NCI-H774 (cell line): Measurements from ENCODE around the gene LIPM.

Experiments
- DNase-seq: peaks from one replicate; lab custom pipeline; 2025; lab: John Stamatoyannopoulos, UW

Gene LIPM

DNA sequence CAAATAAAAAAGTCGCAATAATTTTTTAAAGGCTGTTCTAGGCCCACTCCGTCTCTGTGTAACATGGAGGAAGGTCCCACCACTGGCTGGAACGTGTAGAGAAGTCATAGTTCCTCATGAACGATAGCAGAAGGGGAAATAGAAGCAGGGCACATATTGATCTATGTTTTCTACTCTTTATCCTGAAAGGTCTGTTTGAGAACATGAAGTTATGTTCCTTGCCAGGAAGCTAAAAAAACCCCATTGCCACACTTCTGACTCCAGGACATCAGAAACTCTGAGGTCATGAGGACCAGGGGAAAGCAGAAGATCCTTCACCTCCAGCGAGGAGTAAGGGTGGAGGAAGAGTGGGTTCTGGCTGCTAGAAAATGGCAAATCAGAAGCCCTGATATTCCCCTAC lies 38.4 kb downstream of the LIPM start:
- DNase-seq, result no peak

DNA sequence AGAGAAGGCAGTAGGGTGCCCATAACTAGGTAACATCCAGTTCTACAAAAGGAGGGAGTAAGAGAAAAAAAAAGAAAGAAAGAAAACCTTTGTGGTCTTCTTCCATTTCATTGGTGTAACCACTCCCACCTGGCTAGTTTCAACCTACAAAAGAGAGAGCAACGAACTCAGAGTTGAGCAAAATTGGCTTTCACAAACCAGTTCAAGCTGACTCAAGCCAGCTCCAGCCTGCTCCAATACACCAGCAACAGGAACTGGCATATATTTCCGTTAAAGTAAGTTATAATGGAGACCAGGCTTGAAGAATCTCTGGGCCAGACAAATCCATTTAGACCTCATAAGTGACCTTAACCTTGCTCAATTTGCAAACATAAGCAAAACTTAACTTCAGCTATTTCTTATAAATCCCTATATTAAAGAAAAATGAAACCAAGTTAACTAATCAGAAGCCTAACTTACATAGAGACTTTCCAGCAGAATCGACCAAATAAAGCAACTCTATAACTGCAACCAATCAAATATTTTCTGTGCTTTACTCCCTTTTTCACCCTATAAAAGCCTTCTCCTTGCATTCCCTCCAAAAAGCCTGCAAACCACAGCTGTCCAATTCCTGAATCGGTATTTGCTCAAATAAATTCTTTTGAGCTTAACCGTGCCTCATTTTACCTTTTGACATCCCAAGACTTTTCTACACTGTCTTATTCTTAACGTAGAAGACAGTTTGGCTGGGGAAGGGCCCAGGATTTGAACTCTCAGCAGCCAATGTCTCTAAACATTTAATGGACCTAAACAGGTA lies 39.0 kb downstream of the LIPM start:
- DNase-seq, result no peak

DNA sequence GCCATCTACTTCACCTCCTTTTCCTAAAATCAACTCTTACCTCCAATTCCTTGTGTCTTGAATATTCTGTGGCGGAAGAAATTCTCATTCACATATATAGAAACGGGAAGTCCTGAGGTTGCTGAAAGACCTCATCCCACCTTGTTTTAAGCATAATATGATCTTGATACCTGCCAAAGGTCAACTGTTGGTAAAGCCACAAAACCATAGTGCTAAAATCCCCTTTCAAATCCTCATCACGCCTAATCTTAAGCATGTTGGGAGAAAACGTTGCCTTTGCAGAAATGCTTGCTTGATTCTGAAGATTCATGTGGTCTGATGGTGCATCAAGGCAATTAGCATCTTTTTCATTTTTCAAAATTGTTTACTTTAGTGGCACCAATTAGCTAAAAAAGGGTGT lies 40.6 kb downstream of the LIPM start:
- no peak for DNase-seq

DNA sequence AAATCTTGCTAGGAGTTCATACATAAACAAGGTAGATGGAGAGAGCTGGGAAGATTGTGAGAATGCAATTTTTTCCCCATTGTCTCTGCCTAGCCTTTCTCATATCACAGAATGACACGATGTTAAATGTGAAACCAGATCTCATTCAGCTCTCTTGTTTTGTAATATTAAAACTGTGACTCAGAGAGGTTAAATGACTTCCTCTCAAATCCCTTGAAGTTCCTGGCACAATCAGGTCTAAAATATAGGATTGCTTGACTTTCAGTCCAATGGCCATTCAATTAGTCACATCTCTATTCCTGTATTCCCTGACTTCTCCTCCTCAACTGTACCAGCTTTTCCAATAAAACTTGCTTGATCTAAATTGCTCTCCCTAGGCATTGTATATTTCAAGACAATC lies 46.0 kb downstream of the LIPM start:
- no peak for DNase-seq

DNA sequence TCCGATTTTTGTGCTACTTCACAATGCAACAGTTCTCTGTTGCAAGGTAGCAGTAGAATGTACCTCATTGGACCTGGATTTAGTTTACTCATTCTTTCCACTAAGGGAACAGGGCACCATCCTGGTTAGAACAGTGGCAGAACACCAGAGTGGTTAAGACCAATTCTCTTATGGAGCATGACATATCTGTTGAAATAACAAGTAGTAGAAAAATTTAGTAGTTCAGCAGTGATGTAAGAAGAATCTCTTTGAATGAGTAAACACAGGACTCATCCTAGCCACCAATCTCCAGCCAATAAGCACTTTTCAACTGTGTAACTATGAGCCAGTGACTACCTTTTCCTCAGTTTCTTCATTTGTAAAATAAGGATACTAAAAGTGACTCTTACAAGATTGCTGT lies 46.7 kb downstream of the LIPM start:
- no peak for DNase-seq

DNA sequence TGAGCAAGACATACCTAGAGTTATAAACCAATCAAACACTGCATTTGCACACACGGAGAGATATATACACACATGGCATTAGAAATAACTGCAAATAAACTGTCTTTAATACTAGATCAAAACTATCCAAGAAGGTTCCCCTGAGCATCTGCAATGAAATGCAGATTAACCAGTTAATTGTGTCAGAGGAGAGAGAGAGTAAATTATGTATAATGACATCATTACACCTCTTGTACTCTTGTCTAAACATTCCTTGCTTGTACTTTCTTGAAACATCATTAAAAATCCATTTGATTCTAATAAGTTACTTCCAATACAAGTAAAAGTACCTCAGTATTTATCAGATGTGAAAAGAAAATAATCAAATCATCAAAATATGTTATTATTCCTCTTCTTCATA lies 48.2 kb downstream of the LIPM start:
- DNase-seq, result no peak

DNA sequence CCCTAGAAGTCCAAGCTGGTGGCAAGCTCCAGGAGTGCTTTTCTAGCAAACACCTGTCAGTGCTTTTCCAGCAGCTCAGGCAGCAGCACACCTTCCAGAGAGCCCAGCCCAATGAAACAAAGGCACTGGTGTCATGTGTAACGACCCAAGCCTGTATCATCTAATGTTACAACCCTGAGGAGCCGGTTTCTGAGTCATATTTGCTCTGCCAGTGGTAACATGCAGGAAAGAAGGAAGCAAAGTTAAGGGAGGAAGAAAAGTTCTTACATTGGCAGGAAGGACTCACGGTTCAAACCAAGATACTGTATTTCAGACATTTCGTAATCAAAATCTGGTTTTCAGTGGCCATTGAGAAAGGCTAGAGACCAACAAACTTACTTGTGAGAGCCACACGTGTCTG lies 49.2 kb downstream of the LIPM start, which contains the start of gene ANKRD22:
TSS of gene ANKRD22 (minus strand) at position 139 of the 400 bp plus-strand sequence. CDS start 237 bp downstream, outside the sequence.
- no peak for DNase-seq

DNA sequence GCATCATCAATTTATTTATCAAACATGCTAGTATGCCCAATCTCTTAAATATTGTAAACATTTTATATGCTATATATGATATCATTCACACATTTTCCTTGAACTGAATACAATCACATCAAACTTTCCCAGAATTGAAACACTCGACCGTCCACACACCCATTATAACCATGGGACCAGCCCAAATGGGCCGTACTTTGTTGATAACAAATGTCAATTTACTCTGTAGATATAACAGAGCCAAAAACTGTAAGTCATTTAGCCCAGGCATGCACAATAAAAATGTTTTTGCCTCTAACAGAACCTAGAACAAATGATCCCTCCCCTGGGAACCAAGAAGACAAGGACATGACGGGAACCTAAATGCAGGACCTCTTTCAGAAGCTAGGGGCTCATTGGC lies 49.8 kb downstream of the LIPM start:
- no peak for DNase-seq

DNA sequence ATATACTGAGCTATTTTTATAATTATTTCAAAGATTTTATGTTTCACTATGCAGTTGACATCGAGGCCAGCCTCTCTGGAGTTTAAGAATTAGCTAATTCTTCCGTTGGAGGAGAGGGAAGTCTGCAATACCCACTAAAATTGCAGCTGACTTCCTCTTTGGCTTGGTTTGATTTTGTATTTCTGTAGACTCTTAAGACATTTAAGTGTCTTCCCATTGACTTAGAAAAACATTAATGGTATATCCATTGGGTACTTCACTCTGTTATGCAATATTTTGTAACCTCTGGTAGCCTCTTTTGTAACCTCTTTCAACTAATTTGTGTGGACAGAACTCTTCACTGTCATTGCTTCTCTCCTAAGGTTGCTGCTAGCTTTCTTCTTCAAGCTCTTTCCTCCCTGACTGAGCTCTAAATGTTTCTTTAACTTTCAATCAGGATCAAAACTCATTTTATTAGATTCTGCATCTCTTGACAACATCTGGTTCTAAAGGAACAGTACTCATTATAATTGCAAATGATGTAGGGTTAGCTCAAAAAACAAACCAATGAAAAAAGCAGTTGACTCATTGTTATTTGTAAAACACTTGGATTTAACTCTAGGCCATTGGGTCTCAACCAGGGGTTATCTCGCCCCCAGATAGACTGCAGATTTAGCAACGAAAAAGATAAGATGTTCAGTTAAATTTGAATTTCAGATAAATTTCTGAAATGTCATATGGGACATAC lies 50.8 kb downstream of the LIPM start:
- DNase-seq, result no peak

DNA sequence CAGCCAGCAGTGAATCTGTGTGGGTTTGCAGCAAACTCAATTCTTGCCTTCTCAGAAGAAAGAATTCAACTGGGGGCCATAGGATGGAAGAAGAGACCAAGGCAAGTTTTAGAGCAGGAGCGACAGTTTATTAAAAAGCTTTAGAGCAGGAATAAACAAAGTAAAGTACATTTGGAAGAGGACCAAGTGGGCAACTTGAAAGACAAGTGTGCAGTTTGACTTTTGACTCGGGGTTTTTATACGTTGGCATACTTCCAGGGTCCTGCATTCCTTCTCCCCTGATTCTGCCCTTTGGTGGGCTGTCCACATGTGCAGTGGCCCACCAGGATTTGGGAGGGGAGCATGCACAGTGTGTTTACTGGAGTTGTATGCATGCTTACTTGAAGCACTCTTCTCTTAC lies 52.2 kb downstream of the LIPM start:
- no peak for DNase-seq

DNA sequence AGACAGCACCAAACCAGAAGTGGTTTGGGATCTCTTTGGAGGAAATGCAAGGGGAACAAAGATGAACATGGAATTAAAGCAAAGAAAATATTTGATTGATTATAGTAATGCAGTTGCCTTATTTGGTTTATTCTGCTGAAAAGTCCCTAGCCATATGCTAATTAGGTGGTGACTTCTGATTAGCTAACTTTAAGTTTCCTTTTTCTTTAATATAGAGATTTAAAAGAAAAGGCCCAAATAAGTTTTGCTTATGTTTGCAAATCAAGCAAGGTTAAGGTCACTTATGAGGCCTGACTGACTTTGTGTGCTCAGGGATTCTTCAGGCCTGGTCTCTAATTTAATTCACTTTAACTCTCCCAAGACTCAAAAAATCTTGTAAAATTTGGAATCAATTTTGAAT lies 55.3 kb downstream of the LIPM start:
- no peak for DNase-seq

DNA sequence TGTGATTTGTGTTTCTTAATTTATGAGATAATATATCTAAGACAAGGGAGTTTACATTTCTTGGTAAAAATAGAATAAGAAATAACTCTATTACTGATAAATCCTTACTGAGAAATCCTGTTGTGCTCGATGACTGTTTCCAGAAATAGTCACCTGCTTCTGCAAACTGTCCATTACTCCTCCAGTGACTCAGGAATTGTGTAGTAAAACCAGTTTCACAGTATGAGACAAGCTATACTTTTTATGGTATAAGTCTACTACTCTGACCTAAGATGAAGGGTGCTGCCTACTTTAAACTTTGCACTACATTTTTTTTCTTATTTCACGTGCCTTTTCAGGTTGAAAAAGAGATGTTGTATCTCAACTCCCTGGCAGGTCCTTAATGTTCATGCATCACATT lies 56.0 kb downstream of the LIPM start:
- DNase-seq, result no peak

DNA sequence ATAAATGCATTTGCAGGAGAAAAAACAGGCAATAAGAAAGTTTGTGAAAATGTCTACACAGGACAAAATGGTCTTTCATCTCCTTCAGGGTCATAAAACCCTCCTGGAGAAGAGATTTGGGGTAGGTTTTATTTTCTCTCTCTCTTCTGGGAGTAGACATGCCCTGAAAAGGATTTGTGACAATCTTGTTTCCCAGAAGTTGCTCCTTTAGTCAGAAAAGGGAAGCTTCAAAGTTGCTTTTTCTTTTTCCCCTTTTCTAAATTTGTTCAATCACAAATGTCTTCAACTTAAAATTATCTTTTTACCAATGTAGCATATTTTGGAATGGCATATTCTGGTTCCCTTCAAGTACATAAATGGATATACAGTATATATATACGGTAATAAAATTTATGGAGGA lies 58.5 kb downstream of the LIPM start:
- no peak for DNase-seq

DNA sequence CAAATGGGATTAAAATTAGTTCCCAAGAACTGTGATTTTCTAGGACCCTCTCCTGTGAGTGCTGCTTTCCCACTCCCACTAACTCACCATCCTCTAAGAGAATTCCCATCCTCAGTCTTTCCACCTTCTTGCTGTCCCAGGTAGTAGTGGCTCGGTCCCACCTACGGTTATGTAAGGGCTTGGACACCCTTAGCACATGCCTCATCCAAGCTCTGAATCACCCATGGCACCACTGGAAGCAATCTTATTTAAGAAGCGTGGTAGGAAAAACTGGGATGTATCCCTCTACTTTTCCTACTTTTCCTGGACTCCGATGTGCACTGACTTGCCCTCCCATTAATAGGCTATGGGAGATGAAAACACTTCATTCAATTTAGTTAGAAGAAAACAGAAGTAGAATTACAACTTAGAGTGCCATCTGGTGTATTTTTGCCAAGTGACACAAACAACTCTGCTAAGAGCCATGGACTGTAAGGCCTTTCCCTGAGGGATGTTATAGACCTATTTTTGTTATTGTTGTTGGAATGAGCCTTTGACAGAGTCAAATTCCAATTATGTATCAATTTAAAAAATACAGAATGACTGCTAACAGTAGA lies 62.8 kb downstream of the LIPM start:
- DNase-seq, result no peak

DNA sequence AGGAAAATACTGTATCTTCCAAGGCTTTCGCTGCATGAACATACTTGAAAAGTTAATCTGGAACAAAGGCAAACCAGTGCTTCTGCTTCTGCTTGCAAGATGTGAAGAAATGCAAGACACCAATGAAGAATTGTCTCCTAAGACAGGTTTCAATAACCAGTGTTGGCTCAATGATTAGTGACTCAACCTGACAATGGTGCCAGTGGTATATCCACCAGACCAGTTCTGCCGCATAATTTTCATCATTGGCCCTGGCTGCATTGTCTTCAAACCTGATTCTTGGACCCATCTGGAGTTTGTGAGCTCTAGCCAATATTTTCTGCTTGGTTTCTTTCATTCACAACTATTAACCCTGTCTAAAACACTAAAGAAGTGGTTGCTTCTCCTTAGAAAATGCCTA lies 63.9 kb downstream of the LIPM start:
- no peak for DNase-seq

DNA sequence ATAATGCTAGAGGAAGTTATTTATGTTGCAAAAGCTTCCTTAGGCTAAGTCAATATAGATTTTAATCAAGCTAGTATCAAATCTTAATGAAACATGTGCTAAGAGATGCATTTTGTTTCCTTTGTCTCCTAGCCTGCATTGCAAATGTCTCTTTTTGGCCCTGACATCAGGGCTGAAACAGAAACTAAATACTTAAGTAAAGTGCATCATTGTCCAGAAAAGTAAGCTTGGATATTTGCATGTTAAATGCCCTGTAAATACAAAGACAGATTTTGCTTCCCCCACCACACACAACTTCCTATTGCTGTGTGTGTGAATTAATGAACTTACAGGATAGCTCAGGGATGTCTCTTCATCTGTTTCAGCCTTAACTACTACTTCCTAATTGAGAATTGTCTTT lies 67.6 kb downstream of the LIPM start:
- no peak for DNase-seq
